Middle frontal gyrus (tissue), 1 donor: ENCODE measurements around the gene NUDT9.
"Not testable (repeated sequence)": the region's sequence is repeated elsewhere in the genome, so short reads cannot be mapped to it uniquely, and the experiment has no call there.

Experiments
- DNase-seq: peaks from one replicate; pipeline ENCODE4 v3.0.0-alpha.2; 2015; ENCODE audit warnings: low spot score; ENCODE audit errors: extremely low spot score

Gene NUDT9

DNA sequence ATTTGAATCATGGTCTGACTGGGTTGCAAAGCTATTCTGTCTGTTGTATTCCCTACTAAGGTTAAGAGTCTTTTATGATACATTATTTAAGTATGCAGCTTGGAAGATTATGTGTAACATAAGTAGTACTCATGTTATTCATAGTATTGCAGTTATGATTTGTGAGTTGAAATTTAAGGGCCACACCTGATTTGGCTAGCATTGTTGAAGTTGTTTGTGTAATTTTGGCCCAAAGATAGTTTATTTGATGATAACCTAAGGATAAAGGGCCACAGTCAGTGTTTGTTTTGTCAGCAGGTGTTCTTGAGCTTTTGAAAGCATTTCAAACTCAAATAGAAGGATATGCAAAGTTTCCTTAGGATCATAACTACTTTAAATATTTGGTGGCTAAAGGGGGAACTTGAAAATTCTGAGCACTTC, 38.9 kb downstream of the NUDT9 start:
- DNase-seq, result no peak

DNA sequence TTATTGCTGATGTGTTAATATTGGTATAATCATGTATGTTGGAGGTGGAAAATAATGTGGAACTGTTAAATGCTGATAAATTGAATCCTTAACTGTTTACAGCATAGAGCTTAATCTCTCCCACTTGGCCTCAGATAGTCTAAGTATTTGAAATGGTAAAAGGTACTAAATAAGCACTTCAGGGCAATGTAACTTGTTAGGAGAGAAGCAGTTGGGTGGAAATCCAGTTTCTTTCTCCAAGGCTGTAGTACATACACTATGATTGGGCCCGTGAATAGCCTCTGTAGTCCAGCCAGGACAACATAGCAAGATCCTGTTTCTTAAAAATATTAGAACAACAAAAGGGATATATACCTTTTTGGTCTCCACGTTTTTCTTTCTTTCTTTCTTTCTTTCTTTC, 39.7 kb downstream of the NUDT9 start:
- no peak for DNase-seq

DNA sequence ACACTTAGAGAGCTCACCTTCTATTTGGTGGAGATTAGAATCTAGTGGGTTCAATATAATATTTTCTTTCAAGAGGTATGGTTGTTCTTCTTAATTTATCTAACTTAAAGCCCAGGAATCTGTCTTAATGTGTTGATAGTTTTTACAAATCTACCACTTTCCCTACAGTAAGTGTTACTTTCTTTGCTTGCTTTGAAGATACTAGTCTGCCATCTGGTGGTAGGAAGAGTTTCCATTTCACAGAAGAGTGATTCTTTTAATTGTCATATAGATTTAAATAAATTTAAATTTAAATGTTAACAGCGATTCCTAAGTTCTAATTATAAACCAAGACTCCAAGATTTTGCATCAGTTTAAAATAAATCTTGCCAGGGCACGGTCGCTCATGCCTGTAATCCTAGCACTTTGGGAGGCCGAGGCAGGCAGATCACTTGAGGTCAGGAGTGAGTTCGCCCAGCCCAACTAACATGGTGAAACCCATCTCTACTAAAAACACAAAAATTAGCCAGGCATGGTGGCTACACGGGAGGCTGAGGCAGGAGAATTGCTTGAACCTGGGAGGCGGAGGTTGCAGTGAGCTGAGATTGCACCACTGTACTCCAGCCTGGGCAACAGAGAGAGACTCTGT, 43.5 kb downstream of the NUDT9 start:
- DNase-seq, result peak; percentile 39

DNA sequence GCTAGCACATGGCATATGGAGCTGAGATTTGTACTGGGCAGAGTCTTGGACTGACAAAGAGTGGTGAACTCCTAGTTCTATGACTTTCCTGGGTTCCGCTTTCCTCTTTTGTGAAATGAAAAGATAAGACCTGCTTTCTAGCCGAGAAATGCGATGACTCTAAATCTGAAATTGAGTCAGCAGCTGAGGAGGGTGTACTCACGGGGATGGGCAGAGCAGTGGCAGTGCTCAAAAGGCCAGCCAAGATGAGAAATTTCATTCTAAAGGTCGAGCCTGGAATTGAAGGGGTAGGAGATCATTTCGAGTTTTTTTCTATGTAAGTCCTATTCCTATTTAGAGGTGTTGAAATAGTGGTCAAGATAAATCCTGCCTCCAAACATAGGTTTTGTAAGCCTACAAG, 47.0 kb downstream of the NUDT9 start:
- no peak for DNase-seq

DNA sequence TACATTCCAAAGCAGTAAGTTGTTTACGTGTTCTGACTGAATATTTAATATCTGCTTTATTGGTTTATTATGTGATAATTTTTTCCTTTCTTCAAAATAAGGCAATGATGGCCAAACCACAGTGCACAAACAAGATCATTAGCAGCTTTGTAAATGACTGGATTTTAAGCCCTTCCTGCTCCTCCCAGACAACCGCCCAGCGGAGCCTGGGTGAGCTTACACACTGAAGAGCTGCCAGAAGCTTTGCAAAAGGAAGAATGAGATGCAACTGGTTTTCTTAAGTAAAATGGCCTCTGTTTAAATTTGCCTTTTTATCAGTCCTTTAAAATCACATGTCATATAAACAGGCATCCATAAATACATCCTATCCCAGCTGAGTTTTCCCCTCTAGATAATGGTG, 54.6 kb downstream of the NUDT9 start:
- DNase-seq, result no peak

DNA sequence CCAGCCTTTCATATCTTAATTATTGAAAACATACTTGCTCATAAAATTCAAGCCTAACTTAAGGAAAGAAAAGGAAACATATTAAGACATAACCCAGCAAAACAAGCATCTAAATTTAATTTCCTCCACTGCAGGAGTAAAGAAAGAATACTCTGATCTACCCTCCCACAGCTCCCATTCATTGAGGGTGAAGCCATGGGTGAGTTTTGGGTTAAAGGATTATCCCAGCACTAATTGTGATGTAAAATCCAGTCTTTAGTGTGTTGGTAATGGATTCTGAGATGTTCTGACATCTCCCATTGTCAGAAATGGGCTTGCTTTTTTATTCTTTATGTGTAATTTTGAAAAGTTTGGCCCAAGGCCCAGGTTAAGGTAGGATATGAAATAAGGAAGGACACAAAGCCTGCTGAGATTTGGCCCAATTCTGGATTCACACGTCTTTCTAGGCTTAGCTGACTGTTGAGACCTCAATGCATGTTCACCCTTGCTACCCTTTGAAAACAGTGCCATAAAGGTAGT, 56.4 kb downstream of the NUDT9 start:
- no peak for DNase-seq

DNA sequence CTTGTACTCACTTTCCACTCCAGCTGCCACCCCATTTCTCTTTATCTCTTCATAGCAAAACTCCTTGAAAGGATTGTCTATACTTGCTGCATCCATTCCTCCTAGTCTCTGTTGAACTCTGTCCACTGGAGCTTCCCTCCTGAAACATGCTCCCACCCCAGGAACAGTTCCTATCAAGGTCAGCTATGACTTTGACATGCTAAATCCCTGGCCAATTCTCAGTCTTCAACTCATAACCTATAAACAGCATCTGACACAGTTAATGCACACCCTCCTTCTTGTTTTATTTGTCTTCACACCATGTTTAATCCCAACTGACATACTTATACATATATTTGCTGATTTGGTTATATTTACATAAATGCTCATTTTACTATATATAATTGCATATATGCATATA, 59.0 kb downstream of the NUDT9 start:
- DNase-seq, result no peak

DNA sequence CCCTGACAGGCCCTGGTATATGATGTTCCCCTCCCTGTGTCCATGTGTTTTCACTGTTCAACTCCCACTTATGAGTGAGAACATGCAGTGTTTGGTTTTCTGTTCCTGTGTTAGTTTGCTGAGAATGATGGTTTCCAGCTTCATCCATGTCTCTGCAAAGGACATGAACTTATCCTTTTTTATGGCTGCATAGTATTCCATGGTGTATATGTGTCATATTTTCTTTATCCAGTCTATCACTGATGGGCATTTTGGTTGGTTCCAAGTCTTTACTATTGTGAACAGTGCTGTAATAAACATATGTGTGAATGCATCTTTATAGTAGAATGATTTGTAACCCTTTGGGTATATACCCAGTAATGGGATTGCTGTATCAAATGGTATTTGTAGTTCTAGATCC, 60.9 kb downstream of the NUDT9 start:
- DNase-seq, result not testable (repeated sequence)

DNA sequence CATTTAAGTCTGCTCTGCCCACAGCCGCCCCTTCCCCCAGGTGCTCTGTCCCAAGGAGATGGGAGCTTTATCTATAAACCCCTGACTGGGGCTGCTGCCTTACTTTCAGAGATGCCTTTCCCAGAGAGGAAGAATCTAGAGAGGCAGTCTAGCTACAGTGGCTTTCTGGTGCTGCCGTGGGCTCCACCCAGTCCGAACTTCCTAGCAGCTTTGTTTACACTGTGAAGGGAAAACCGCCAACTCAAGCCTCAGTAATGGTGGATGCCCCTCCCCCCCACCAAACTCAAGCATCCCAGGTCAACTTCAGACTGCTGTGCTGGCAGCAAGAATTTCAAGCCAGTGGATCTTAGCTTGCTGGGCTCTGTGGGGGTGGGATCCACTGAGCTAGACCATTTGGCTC, 66.3 kb downstream of the NUDT9 start:
- DNase-seq, result not testable (repeated sequence)

DNA sequence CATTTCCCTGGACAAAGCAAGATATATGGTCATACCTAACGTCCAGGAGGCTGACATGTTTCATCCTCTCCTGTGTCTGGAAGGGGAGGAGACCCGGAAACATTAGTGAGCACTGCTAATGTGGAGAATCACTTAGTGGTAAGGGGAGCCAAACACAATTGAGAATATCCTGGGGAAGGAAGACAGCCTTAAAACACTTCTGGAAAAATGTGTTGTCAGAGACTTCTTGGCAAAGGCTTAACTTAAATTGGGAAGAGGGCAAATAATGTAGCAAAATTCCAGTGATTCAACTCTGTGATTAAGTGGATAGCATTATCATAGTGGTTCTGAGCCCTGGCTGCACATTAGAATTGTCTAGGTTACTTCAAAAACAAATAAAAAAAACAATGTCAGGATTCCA, 67.3 kb downstream of the NUDT9 start:
- no peak for DNase-seq

DNA sequence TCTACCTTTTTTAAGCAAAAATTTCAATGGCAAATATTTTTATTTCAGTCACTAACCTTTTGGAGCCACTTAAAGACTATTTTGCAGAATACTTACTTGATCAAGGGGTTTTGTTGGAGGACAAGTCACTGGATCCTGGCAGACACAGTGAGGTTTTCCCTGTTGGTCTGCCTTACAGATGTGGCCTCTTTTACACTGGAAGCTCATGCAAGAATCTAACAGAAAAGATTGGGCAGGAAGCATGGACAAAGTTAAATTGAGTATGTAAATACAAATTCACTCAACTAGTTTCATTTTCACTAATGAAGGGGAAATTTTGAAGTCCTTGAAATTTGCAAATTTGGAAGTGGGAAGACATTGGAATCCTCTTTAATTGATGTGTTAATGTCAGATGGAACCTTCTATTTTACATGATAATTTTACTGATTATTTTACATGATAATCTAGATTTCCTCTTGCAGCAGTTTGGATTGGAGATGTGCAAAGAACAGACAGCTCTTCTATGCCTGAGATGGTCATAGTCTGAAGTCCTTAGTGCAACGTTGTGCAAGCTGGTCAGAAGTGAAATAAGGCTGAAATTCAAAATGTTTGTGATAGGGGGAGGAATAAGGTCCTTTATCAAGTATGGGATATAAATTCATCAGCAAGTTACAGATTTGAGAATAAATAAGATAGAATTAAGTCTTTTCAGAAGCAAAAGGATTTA, 68.4 kb downstream of the NUDT9 start:
- DNase-seq, result no peak

DNA sequence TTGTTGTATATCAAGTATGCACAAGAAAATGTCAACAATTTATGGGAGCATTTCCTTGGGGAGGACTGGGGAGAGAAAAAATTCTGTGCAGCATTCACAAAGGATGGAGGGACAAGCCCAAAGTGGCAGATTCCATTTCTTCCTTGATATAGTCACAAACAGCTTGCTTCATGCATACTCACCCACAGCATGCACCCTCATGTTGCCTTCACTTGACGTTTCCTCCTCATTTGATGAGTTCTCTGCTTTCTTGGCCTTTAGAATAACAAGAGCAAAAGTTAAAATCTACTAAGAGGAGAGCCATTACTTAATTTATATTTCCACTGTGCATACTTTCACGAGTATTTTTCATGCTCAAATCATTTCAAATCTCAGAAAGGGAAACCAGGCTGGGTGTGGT, 69.1 kb downstream of the NUDT9 start:
- DNase-seq, result no peak

DNA sequence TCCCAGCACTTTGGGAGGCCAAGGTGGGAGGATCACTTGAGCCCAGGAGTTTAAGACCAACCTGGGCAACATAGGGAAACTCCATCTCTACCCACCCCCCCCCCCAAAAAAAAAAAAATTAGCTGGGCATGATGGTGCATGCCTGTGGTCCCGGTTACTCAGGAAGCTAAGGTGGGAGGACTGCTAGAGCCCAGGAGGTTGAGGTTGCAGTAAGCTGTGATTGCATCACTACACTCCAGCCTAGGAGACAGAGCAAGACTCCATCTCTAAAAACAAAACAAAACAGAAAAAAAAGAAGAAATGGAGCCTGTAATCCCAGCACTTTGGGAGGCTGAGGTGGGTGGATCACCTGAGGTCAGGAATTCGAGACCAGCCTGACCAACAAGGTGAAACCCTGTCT, 69.5 kb downstream of the NUDT9 start:
- not testable (repeated sequence) for DNase-seq

DNA sequence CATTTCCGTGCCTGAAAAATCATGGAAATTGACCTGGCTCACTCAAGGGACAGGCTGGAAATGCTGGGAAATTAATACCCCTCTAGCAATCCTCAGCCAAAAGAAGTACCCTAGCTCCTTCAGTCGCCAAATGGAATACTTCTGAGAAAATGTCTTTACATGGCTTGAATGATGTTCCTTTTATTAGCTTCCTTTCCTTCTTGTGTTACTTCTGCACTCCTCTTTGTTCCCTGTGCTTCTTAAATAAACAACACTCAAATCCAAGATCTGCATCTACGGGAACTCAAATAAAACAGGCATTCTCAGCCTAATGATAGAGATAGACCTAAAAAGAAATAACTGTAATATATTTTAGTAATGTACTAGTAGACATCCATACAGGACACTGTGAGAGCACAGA, 70.7 kb downstream of the NUDT9 start:
- no peak for DNase-seq

DNA sequence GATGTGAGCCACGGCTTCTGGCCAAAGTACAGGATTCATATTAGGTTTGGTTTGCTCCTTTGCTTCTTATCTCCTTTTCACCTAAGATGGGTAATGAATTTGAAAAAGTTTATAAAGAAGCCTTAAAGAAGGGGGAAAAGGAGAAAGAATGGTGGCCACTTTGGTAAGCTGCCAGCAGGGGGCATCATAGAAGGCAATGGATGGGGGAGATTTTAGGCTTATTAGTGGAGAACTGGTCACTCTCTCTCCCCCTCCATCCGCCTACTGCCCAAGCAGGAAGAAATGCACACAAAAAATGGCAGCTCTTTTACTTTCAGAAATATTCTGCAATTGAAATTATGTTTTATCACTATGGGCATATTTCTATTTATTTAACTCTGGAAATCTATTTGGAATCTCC, 74.8 kb downstream of the NUDT9 start:
- DNase-seq, result no peak

DNA sequence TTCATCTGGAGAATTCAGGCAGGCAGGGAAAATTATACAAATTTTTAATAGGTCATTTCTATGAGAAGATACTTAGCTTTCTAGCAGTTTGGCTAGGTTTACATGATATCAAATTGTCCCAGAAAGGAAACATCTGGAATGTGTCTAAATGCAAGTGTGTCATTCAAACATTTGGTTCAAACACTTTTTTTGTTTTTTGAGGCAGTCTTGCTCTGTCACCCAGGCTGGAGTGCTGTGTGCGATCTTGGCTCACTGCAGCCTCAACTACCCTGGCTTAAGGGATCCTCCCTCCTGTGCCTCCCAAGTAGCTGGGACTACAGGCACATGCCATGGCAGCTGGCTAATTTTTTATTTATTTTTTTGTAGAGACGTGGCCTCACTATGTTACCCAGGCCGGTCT, 75.2 kb downstream of the NUDT9 start:
- no peak for DNase-seq

DNA sequence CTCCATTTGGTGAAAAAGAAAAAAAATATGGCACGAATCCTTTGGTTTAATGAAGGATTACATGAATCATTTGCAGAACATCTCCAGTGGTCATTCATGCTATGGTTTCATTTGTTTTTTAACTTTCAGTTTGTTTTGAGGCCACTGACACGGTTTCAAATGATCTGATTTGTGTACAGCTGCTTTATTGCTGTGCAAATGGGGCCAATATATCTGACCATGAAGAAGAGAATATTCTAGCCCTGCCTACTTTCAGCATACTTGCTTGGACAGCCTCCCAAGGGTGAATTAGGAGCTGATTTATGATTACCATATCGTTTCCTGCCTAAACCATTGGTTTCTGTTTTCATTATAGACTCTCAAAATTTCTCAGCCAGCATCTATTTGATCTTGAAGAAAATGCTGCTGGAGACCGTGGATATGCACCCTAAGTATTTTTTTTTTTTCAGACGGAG, 76.1 kb downstream of the NUDT9 start:
- no peak for DNase-seq

DNA sequence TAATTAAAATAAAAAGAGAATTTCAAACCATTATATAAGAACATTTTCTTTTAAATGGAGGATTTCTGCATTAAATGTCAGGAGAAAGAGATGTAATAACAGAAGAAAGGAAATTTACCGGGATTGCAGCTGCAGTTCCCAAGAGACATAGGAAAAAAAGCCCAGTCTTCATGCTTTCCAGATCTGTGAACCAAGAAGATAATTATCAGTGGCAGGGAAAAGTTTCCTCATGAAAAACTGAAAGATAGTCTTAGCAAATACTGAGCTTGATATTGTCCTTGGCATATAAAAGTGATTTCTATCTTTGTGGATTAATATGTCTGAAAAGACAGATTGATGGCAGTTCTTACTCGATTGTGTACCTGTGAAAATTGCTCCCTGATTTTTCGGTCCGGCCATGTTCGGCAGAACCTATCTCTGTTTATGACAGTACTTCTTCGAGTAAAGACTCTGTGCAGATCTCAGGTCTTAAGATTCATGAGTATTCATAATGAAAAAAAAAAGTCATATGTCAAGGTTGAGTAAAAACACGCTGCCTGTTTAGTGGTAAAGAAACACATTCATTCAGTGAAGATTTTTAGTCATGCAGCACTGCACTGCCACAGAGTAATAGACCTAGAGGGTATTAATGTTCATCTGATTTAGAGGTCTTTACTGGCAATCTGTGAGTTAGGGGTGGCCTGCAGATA, 77.2 kb downstream of the NUDT9 start:
- DNase-seq, result no peak

DNA sequence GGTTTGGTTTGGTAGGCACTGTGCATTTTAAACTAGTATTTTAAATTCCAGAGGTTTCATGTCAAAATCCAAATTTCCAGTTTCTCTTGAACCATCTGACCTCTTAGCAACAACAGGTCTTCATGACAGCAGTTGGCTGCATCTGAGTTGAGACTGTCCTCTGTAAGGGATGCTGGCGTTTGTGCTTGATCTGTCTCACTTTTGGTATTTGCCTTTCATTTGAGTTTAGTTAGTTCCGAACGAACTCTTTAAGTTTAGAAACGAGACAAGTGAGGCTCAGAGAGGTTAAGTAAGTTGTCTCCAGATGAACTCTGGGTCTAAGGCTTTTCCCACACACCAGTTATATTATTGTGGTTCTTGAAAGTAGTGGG, 77.7 kb downstream of the NUDT9 start:
- no peak for DNase-seq

DNA sequence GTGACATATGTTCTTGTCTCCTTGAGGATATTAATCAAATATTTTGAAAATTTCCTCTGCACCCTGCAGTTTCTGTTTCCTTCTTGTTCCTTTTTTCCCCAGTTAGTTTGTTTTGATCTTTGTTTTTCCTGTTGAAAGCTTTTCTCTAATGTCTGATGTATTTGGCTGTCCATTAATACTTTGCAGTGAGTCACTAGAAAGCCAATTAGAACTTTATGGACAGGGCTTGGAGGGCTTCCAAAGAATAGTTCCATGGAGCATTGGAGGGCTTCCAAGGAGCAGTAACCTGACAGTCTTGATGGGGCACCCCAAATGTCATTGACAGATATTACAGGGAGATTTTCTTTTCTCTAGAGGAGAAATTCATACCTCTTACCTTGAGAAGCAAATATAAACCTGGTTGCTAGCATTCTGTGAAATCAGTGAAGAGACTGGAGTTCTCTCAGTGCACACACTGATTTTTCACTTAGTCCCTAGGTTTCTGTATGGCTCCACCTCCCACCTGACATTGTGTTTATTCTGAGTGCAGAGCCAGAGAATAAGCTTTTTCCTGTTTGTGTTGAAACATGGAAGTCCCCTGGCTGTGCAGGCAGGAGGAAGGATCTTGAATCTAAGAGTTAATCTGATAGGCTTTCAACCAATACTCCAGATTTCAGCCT, 80.3 kb downstream of the NUDT9 start:
- DNase-seq, result no peak

DNA sequence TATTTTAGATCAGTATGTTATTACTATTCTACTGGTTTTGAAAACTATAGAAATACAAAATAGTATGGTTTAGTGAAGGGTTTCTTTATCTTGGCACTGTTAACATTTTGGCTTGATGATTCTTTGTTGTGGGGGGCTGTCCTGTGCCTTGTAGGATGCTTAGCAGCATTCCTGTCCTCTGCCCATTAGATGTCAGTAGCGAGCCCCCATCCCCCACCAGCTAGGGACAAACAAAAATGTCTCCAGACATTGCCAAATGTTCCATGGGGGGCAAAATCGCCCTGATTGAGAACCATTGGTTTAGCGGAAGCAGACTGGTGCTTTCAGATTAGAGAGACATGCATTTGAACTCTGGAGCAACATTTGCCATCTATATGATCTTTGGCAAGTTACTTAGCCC, 83.5 kb downstream of the NUDT9 start:
- DNase-seq, result no peak
